Peyer's patch (tissue), 4 donors: ENCODE data around the gene CCNL2.

Experiments
- CTCF ChIP-seq, 6 experiments: fragments of 450-650 bp in 4 of 6; fragments of 200-600 bp in 2 of 6; sonication (generic) in 1 of 6; IDR thresholded peaks; one replicate each; pipeline ENCODE4 v1.5.1; 2017 to 2019; ENCODE audit warnings: antibody characterized with exemption in 6 of 6, mild to moderate bottlenecking in 3 of 6, moderate library complexity in 1 of 6
- POLR2A ChIP-seq, 2 donors: fragments of 450-650 bp; IDR thresholded peaks; one replicate each; pipeline ENCODE4 v1.5.1; 2017; ENCODE audit warnings: antibody characterized with exemption in 2 of 2, mild to moderate bottlenecking in 2 of 2, moderate library complexity in 2 of 2

- TF ChIP-seq CTCF (IDR thresholded peaks at IDR 0.05): no peak
- no peak for TF ChIP-seq POLR2A (IDR thresholded peaks at IDR 0.05)
Measured at GRCh38 chr1:1364266-1364665, 34.9 kb downstream of the CCNL2 start.
